K562 (cell line): Measurements from ENCODE around the gene BCL2L1. TPM values are rescaled to one million over a fixed set of nuclear protein-coding genes. Genes with fewer than 3 reads are reported as not detected.

Experiments
- ATAC-seq: fragments of 200-7000 bp; cut with Tn5 transposase; 3 replicates; pipeline ENCODE4 v1.9.1; 2020; ENCODE audit warnings: moderate library complexity
- BruUV-seq: library from RNA; stranded (reverse); fragments of 400-500 nt; replicated peaks from 2 replicates; lab custom pipeline; 2021; lab: Mats Ljungman, UMichigan
- CTCF ChIA-PET: fragments of 300-600 bp; formaldehyde crosslinking; extraction: SDS; loops from one replicate; lab custom pipeline; 2021; ENCODE audit warnings: low intra/inter-chr PET ratio; lab: Yijun Ruan, JAX
- POLR2A ChIA-PET: fragments of 300-600, 350-650 bp; sonication (Branson Sonifier 250); formaldehyde crosslinking; extraction: SDS; loops from one replicate; lab custom pipeline; 2021; ENCODE audit warnings: antibody characterized with exemption, inconsistent platforms; lab: Yijun Ruan, JAX
- DNase-seq, 4 experiments: peaks; one replicate each; pipeline versions ENCODE4 v3.0.0 to v3.0.0-alpha.2; 2011 to 2018; ENCODE audit warnings: low spot score in 3 of 4, mixed read lengths in 3 of 4; ENCODE audit errors: extremely low read depth in 1 of 4
- FAIRE-seq: peaks from 2 replicates; lab custom pipeline; 2011; peaks lifted over from hg19 to GRCh38; lab: Jason Lieb, UNC
- H2AFZ ChIP-seq: 2 replicates; pipeline ENCODE4 v1.6.0; 2011; ENCODE audit warnings: low read depth, low read length, control low read depth, inconsistent platforms
- H3K27ac ChIP-seq: fragments of 200-600 bp; 3 replicates; pipeline ENCODE4 v1.8.0; 2011; ENCODE audit warnings: low read depth, mild to moderate bottlenecking, control low read depth, inconsistent platforms, low read length, moderate library complexity, mixed read lengths; ENCODE audit errors: extremely low read depth
- H3K27me3 ChIP-seq, 2 experiments: fragments of 300-600 bp in 1 of 2; 2 replicates in 1 of 2; 3 replicates in 1 of 2; pipeline versions ENCODE4 v1.6.0 to v1.8.0; 2011; ENCODE audit warnings: inconsistent platforms in 2 of 2, low read length in 2 of 2, mild to moderate bottlenecking in 1 of 2, mixed read lengths in 1 of 2, moderate library complexity in 1 of 2; ENCODE audit not compliant: control insufficient read depth in 2 of 2, insufficient read depth in 2 of 2
- H3K36me3 ChIP-seq: fragments of 300-600 bp; 3 replicates; pipeline ENCODE4 v1.8.0; 2011; ENCODE audit warnings: mild to moderate bottlenecking, low read length, inconsistent platforms; ENCODE audit not compliant: control insufficient read depth, insufficient read depth
- H3K4me1 ChIP-seq, 2 experiments: fragments of 200-600 bp in 1 of 2; replicated peaks in 1 of 2; 2 replicates in 1 of 2; 3 replicates in 1 of 2; pipeline versions ENCODE4 v1.5.1 to v1.8.0; 2011; ENCODE audit warnings: inconsistent platforms in 2 of 2, low read length in 2 of 2, mild to moderate bottlenecking in 1 of 2, mixed read lengths in 1 of 2, moderate library complexity in 1 of 2; ENCODE audit not compliant: control insufficient read depth in 2 of 2, insufficient read depth in 2 of 2
- H3K4me2 ChIP-seq: 2 replicates; pipeline ENCODE4 v1.6.1; 2011; ENCODE audit warnings: low read length, control low read depth, inconsistent platforms, mixed read lengths; ENCODE audit not compliant: insufficient read depth
- H3K4me3 ChIP-seq: fragments of 200-600 bp; sonication (generic), shearing (Covaris generic); 2 replicates; pipeline ENCODE4 v1.5.1; 2016; ENCODE audit warnings: control low read depth, inconsistent platforms
- H3K79me2 ChIP-seq: fragments of 200-600 bp; 3 replicates; pipeline ENCODE4 v1.8.0; 2011; ENCODE audit warnings: low read length, inconsistent platforms; ENCODE audit not compliant: control insufficient read depth, insufficient read depth
- H3K9ac ChIP-seq, 2 experiments: 2 replicates each; pipeline versions ENCODE4 v1.6.0 to v1.6.1; 2011; ENCODE audit warnings: low read depth in 2 of 2, low read length in 2 of 2, control low read depth in 1 of 2, inconsistent platforms in 1 of 2, mild to moderate bottlenecking in 1 of 2, mixed read lengths in 1 of 2; ENCODE audit not compliant: insufficient read depth in 1 of 2
- H3K9me1 ChIP-seq: one replicate; pipeline ENCODE4 v1.6.0; 2011; ENCODE audit warnings: inconsistent platforms, mild to moderate bottlenecking, low read length, moderate library complexity; ENCODE audit not compliant: control insufficient read depth, insufficient read depth
- H3K9me3 ChIP-seq: replicated peaks from 2 replicates; pipeline ENCODE4 v1.5.1; 2011; ENCODE audit warnings: low read depth, low read length, inconsistent platforms; ENCODE audit not compliant: control insufficient read depth, insufficient read depth
- H4K20me1 ChIP-seq: replicated peaks from 2 replicates; pipeline ENCODE4 v1.6.1; 2011; ENCODE audit warnings: low read length, inconsistent platforms, mixed read lengths; ENCODE audit not compliant: control insufficient read depth, insufficient read depth
- CHD2 ChIP-seq: IDR thresholded peaks from 2 replicates; pipeline ENCODE4 v1.6.1; 2011; ENCODE audit warnings: low read depth, low read length
- CLOCK ChIP-seq: fragments of 250-450 bp; sonication (Bioruptor Pico); IDR thresholded peaks from 2 replicates; pipeline ENCODE4 v1.4.0; 2020; ENCODE audit warnings: mild to moderate bottlenecking, moderate library complexity, borderline replicate concordance
- FOSL1 ChIP-seq: fragments of 200-800 bp; sonication (Bioruptor generic); conservative IDR thresholded peaks from 2 replicates; pipeline ENCODE4 v1.6.1; 2016; ENCODE audit warnings: missing genetic modification characterization, missing compliant biosample characterization
- HSF4 ChIP-seq: fragments of 250-450 bp; sonication (Bioruptor Pico); IDR thresholded peaks from 2 replicates; pipeline ENCODE4 v2.1.2; 2022; ENCODE audit warnings: mild to moderate bottlenecking, moderate library complexity, borderline replicate concordance
- KDM2B ChIP-seq: fragments of 250-450 bp; sonication (Bioruptor Pico); IDR thresholded peaks from 2 replicates; pipeline ENCODE4 v1.8.0; 2021; ENCODE audit warnings: mild to moderate bottlenecking, moderate library complexity
- ZNF407 ChIP-seq: fragments of 450-650 bp; IDR thresholded peaks from 2 replicates; pipeline ENCODE4 v1.6.1; 2016; ENCODE audit warnings: low read depth
- ZNF696 ChIP-seq: fragments of 250-450 bp; sonication (Bioruptor Pico); conservative IDR thresholded peaks from 2 replicates; pipeline ENCODE4 v1.4.0; 2020; ENCODE audit warnings: mild to moderate bottlenecking, moderate library complexity
- ZNF740 ChIP-seq, 3 experiments: fragments of 200-800 bp in 1 of 3; sonication (Bioruptor generic) in 1 of 3; sonication (generic) in 1 of 3; formaldehyde crosslinking in 1 of 3; IDR thresholded peaks; 2 replicates each; pipeline versions ENCODE4 v1.6.1 to v1.8.0; 2016 to 2022; ENCODE audit warnings: mild to moderate bottlenecking in 2 of 3, missing compliant biosample characterization in 2 of 3, missing genetic modification characterization in 2 of 3, missing genetic modification reagents in 1 of 3
- ZNF764 ChIP-seq: fragments of 250-450 bp; sonication (Bioruptor Pico); IDR thresholded peaks from 2 replicates; pipeline ENCODE4 v1.4.0; 2020; ENCODE audit warnings: low read depth, mild to moderate bottlenecking, moderate library complexity
- WGBS: fragments of 100-300 bp; shearing (Covaris generic); methylation state at CpG from one replicate; pipeline ENCODE4 v1.1.6; 2016; ENCODE audit warnings: low coverage, mixed read lengths; ENCODE audit not compliant: insufficient coverage; ENCODE audit errors: missing lambda C conversion rate; 5-methylcytosine and 5-hydroxymethylcytosine counted together
- in situ Hi-C: fragments of 300-500 bp; cut with MboI; formaldehyde crosslinking; loops from 4 replicates; pipeline ENCODE4 v1.15.0; 2018; ENCODE audit warnings: inconsistent platforms, mixed read lengths
- intact Hi-C: fragments of 100-400 bp; cut with micrococcal nuclease; formaldehyde crosslinking; loops from 2 replicates; pipeline ENCODE4 v1.14.2; 2022
- polyA plus RNA-seq, 8 experiments: library from polyadenylated mRNA; depleted of rRNA in 4 of 8; stranded (reverse) in 5 of 8; unstranded in 3 of 8; fragments of >200 nt; fragmentation: Nextera tagmentation in 2 of 8; fragmentation: Illumina TruSeq in 1 of 8; extraction: Ambion mirVana in 2 of 8; extraction: Trizol in 1 of 8; gene quantifications; 2 replicates each; pipeline versions ENCODE4 v1.2.1 to v1.2.3, GENCODE V29; 2011 to 2014; ENCODE audit warnings: inconsistent platforms in 1 of 8, missing spikeins in 1 of 8
- total RNA-seq, 7 experiments: library from RNA; depleted of rRNA in 6 of 7; stranded (reverse); fragments of >200 nt in 6 of 7; fragmentation: Illumina TruSeq in 2 of 7; extraction: Trizol in 2 of 7; gene quantifications; 2 replicates each; pipeline versions ENCODE4 v1.2.1 to v1.2.3, GENCODE V29; 2011 to 2021; ENCODE audit warnings: low replicate concordance in 1 of 7

The BCL2L1 gene
- total and polyA plus RNA-seq, 9 of the 15 experiments (the other 6 are each of a cell fraction or from before 2014, with no cell fraction given): 3.3 to 182 (median 120) TPM

- ChIA-PET CTCF (no interaction called here), POLR2A (no interaction called here)
- Histone ChIP-seq H2AFZ (no peak overlapping the region), H4K20me1 (no peaks in the 10 kb centered on the region), H3K9me1 (no peaks in the 10 kb centered on the region), H3K36me3 (no peaks in the 10 kb centered on the region), H3K27ac (no peak overlapping the region), H3K79me2 (no peaks in the 10 kb centered on the region), H3K4me3 (no peak overlapping the region), H3K9ac (no peak overlapping the region), H3K4me1 (peaks cover 8 to 15% of the 10 kb centered on the region in 2 experiments), H3K9me3 (no peaks in the 10 kb centered on the region), H3K4me2 (no peak overlapping the region), H3K27me3 (no peaks in the 10 kb centered on the region)
- WGBS: 68% methylated on average over 6 of the region's 6 CpGs
- intact Hi-C loops (no loop called here), in situ Hi-C loops (no loop called here)
- DNase-seq (no peak), FAIRE-seq (no peak), ATAC-seq (no peak)
- BruUV-seq: no TSS peak
- no peak for TF ChIP-seq FOSL1
- no peak for TF ChIP-seq HSF4 (CRISPR knock-in tag)
- TF ChIP-seq ZNF696 (CRISPR knock-in tag): no peak
- TF ChIP-seq ZNF764 (CRISPR knock-in tag): no peak
- TF ChIP-seq KDM2B: no peak
- no peak for TF ChIP-seq ZNF407
- no peak for TF ChIP-seq CHD2
- no peak for TF ChIP-seq ZNF740 (CRISPR knock-in tag; IDR thresholded peaks at IDR 0.05)
- TF ChIP-seq ZNF740 (tag; IDR thresholded peaks at IDR 0.05): no peak
- TF ChIP-seq CLOCK: no peak
Measured at GRCh38 chr20:31641391-31641790, 81.3 kb downstream of the BCL2L1 start.
